ENCODE measurements around the gene ZNF718. TPM values are rescaled to one million over a fixed set of nuclear protein-coding genes. Genes with fewer than 3 reads are reported as not detected.

The ZNF718 gene
- total and polyA plus RNA-seq, 2 experiments from 2014 or later, result 9.7 to 35.1 TPM

DNA sequence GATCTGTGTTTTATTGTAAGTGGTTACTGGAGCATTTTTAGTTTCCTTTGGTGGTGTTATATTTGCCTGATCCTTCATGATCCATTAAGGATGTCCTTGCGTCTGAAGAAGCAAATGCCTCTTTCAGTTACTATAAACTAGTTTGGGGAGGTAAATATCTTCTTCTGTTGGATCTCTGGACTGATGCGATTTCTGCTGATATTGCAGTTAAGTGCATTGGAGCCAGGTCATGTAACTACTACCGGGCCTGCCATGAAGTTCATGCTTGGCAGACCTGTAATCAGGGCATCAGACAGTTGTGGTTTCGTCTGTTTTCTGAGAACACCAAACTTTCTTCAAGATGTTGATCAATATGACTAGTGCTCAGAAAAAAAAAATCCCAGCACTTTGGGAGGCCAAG lies 22.9 kb downstream of the ZNF718 start:
- Histone ChIP-seq H3K4me1 (ENCODE audit: insufficient read depth) (no peaks in the 10 kb centered on the region), H3K27ac (ENCODE audit: low read depth) (no peak overlapping the region), H3K36me3 (ENCODE audit: insufficient read depth) (no peaks in the 10 kb centered on the region; the same call in 1 of the 2 replicates), H3K4me3 (no peak overlapping the region), H3K27me3 (ENCODE audit: insufficient read depth) (no peaks in the 10 kb centered on the region), H4K20me1 (replicated peaks; ENCODE audit: insufficient read depth) (no peaks in the 10 kb centered on the region; the same call in 1 of the 2 replicates), H2AFZ (no peak overlapping the region), H3K4me2 (no peak overlapping the region), H3K9me2 (ENCODE audit: insufficient read depth) (no peaks in the 10 kb centered on the region), H3F3A (replicated peaks; ENCODE audit: low read depth) (0 out of 2 replicates have a peak, but pooled peaks cover 3% of the 10 kb centered on the region), H3K79me2 (replicated peaks; ENCODE audit: insufficient read depth) (peaks cover 94% of the 10 kb centered on the region)
- peaks cover 72% of the 10 kb centered on the region for H3K9me3 Mint-ChIP-seq
- H3K36me3 Mint-ChIP-seq (ENCODE audit: low read depth), result peaks cover 92% of the 10 kb centered on the region
- TF ChIP-seq ZNF462 (CRISPR knock-in tag; IDR thresholded peaks at IDR 0.05) (no peak), EZH2phosphoT487 (IDR thresholded peaks at IDR 0.05; ENCODE audit: unreplicated experiment) (no peak), STAT1 (IDR thresholded peaks at IDR 0.05; ENCODE audit: unreplicated experiment) (no peak)
- no peaks in the 10 kb centered on the region for H3K4me1 Mint-ChIP-seq
- H3K27me3 Mint-ChIP-seq (ENCODE audit: insufficient read depth, low read depth, poor library complexity), result peaks cover 6% of the 10 kb centered on the region
- no peak overlapping the region for H3K4me3 Mint-ChIP-seq
- ATAC-seq (no peak), DNase-seq (ENCODE audit: low spot score) (no peak)
- H3K27ac Mint-ChIP-seq, result no peak overlapping the region

DNA sequence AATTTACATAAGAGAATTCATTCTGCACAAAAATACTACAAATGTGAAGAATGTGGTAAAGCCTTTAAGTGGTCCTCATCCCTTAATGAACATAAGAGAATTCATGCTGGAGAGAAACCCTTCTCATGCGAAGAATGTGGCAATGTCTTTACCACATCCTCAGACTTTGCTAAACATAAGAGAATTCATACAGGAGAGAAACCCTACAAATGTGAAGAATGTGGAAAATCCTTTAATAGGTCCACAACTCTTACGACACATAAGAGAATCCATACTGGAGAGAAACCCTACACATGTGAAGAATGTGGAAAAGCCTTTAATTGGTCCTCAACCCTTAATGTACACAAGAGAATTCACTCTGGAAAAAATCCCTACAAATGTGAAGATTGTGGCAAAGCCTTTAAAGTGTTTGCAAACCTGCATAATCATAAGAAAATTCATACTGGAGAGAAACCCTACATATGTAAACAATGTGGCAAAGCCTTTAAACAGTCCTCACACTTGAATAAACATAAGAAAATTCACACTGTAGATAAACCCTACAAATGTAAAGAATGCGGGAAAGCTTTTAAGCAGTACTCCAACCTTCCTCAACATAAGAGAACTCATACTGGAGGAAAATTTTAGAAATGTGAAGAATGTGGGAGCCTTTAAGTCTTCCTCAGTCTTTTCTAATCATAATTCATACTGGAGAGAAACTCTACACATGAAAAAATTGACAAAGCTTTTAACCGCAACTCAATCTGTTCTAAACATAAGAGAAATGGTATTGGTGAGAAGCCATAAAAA lies 37.4 kb downstream of the ZNF718 start:
- no peak overlapping the region for H3K4me2 ChIP-seq
- H3K4me3 ChIP-seq, result no peak overlapping the region; the same call in 1 of the 2 replicates
- 0 out of 2 replicates have a peak, but pooled peaks cover 2% of the 10 kb centered on the region for H3F3A ChIP-seq (replicated peaks; ENCODE audit: low read depth)
- H3K27me3 Mint-ChIP-seq (ENCODE audit: insufficient read depth, low read depth, poor library complexity), result no peaks in the 10 kb centered on the region
- H3K27ac ChIP-seq (ENCODE audit: low read depth), result no peak overlapping the region
- no peak overlapping the region for H3K27ac Mint-ChIP-seq
- H3K27me3 ChIP-seq (ENCODE audit: insufficient read depth), result no peaks in the 10 kb centered on the region
- H3K4me1 ChIP-seq (ENCODE audit: insufficient read depth), result no peaks in the 10 kb centered on the region
- no peaks in the 10 kb centered on the region for H4K20me1 ChIP-seq (replicated peaks; ENCODE audit: insufficient read depth)
- H3K4me1 Mint-ChIP-seq, result no peaks in the 10 kb centered on the region
- no peaks in the 10 kb centered on the region for H3K9me2 ChIP-seq (ENCODE audit: insufficient read depth)
- H3K36me3 Mint-ChIP-seq (ENCODE audit: low read depth), result peaks cover 93% of the 10 kb centered on the region
- no peak for DNase-seq (ENCODE audit: low spot score)
- H3K4me3 Mint-ChIP-seq, result no peak overlapping the region
- peaks cover 58% of the 10 kb centered on the region for H3K79me2 ChIP-seq (replicated peaks; ENCODE audit: insufficient read depth)
- peaks cover 95% of the 10 kb centered on the region for H3K9me3 Mint-ChIP-seq
- peaks cover 96% of the 10 kb centered on the region for H3K36me3 ChIP-seq (ENCODE audit: insufficient read depth)
- no peak overlapping the region for H2AFZ ChIP-seq
- ATAC-seq, result no peak
- TF ChIP-seq, protein P1, sequence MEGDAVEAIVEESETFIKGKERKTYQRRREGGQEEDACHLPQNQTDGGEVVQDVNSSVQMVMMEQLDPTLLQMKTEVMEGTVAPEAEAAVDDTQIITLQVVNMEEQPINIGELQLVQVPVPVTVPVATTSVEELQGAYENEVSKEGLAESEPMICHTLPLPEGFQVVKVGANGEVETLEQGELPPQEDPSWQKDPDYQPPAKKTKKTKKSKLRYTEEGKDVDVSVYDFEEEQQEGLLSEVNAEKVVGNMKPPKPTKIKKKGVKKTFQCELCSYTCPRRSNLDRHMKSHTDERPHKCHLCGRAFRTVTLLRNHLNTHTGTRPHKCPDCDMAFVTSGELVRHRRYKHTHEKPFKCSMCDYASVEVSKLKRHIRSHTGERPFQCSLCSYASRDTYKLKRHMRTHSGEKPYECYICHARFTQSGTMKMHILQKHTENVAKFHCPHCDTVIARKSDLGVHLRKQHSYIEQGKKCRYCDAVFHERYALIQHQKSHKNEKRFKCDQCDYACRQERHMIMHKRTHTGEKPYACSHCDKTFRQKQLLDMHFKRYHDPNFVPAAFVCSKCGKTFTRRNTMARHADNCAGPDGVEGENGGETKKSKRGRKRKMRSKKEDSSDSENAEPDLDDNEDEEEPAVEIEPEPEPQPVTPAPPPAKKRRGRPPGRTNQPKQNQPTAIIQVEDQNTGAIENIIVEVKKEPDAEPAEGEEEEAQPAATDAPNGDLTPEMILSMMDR (conservative IDR thresholded peaks at IDR 0.05; ENCODE audit: low read depth in 2 of 2), result no peak
- TF ChIP-seq ZNF114 (CRISPR knock-in tag; IDR thresholded peaks at IDR 0.05), result no peak

Measured in GM23338 (cell line).